ENCODE results near the gene HOXD10. TPM values are rescaled to one million over a fixed set of nuclear protein-coding genes. Genes with fewer than 3 reads are reported as not detected.

HOXD10 gene
- total and polyA plus RNA-seq, 2 of the 13 experiments (the other 11 are each of a cell fraction or from before 2014, with no cell fraction given), result not detected

GRCh38 chr2:176085861-176086771 is 30.5 kb upstream of the HOXD10 start (continued):
- TF ChIP-seq ATF1 (CRISPR knock-in tag; IDR thresholded peaks at IDR 0.05), result no peak
- TF ChIP-seq TBX2 (CRISPR knock-in tag; IDR thresholded peaks at IDR 0.05; ENCODE audit: borderline replicate concordance), result peak; percentile 44; the same call in 1 of the 2 replicates
- TF ChIP-seq ZFP37 (CRISPR knock-in tag; IDR thresholded peaks at IDR 0.05; ENCODE audit: borderline replicate concordance), result no peak
- TF ChIP-seq EZH2 (conservative IDR thresholded peaks at IDR 0.05; ENCODE audit: low read depth, low read length), result peak; percentile 88
- 0 out of 2 replicates have a peak, but pooled peaks have one; percentile 43 for TF ChIP-seq NRL (CRISPR knock-in tag; IDR thresholded peaks at IDR 0.05; ENCODE audit: borderline replicate concordance)
- TF ChIP-seq ZNF264 (CRISPR knock-in tag; IDR thresholded peaks at IDR 0.05), result no peak
- TF ChIP-seq ZBTB38 (CRISPR knock-in tag; IDR thresholded peaks at IDR 0.05), result no peak
- TF ChIP-seq ZNF687 (CRISPR knock-in tag; IDR thresholded peaks at IDR 0.05), result peak; percentile 44; the same call in 1 of the 2 replicates
- no peak for TF ChIP-seq FOXA3 (CRISPR knock-in tag; IDR thresholded peaks at IDR 0.05)
- no peak for TF ChIP-seq ATRX (CRISPR knock-in tag; IDR thresholded peaks at IDR 0.05; ENCODE audit: borderline replicate concordance)
- TF ChIP-seq ZNF780A (CRISPR knock-in tag; IDR thresholded peaks at IDR 0.05), result no peak
- 0 out of 2 replicates have a peak, but pooled peaks have one; percentile 63 for TF ChIP-seq EED (CRISPR knock-in tag; IDR thresholded peaks at IDR 0.05)
- TF ChIP-seq SIN3B (IDR thresholded peaks at IDR 0.05; ENCODE audit: low read length), result no peak
- no peak for TF ChIP-seq MXD3 (CRISPR knock-in tag; IDR thresholded peaks at IDR 0.05)
- 0 out of 2 replicates have a peak, but pooled peaks have one; percentile 42 for TF ChIP-seq ERF (CRISPR knock-in tag; IDR thresholded peaks at IDR 0.05)
- TF ChIP-seq ZSCAN25 (CRISPR knock-in tag; IDR thresholded peaks at IDR 0.05), result no peak
- TF ChIP-seq GATAD1 (CRISPR knock-in tag; IDR thresholded peaks at IDR 0.05), result no peak
- TF ChIP-seq ZFP91 (CRISPR knock-in tag; IDR thresholded peaks at IDR 0.05; ENCODE audit: borderline replicate concordance), result peak; percentile 68; the same call in 1 of the 2 replicates
- TF ChIP-seq KLF15 (CRISPR knock-in tag; IDR thresholded peaks at IDR 0.05; ENCODE audit: borderline replicate concordance), result no peak
- 0 out of 2 replicates have a peak, but pooled peaks have one; percentile 23 for TF ChIP-seq JUNB (CRISPR knock-in tag; IDR thresholded peaks at IDR 0.05; ENCODE audit: borderline replicate concordance)

Measured in HepG2 (cell line).